GM12878 (cell line): ENCODE results near the gene CARM1. TPM values are rescaled to one million over a fixed set of nuclear protein-coding genes. Genes with fewer than 3 reads are reported as not detected.

Source experiments
- ATF2 ChIP-seq: IDR thresholded peaks from 2 replicates; pipeline ENCODE4 v1.6.1; 2012; ENCODE audit warnings: low read length, inconsistent platforms
- BRCA1 ChIP-seq: IDR thresholded peaks from 2 replicates; pipeline ENCODE4 v1.6.1; 2011; ENCODE audit warnings: low read depth, low read length, improper control_type of control experiment
- CEBPB ChIP-seq, 2 experiments: fragments of 150-350 bp in 1 of 2; IDR thresholded peaks; 2 replicates each; pipeline ENCODE4 v1.6.1; 2012 to 2014; ENCODE audit warnings: low read depth in 2 of 2, low read length in 2 of 2, borderline replicate concordance in 1 of 2, inconsistent platforms in 1 of 2
- CHD2 ChIP-seq: IDR thresholded peaks from 2 replicates; pipeline ENCODE4 v1.6.1; 2011; ENCODE audit warnings: low read depth, low read length, improper control_type of control experiment, borderline replicate concordance
- CHD4 ChIP-seq: fragments of 200-600 bp; sonication (generic); IDR thresholded peaks from 2 replicates; pipeline ENCODE4 v1.6.1; 2016; ENCODE audit warnings: mild to moderate bottlenecking
- EED ChIP-seq: sonication (generic); IDR thresholded peaks from 2 replicates; pipeline ENCODE4 v1.6.1; 2016; ENCODE audit warnings: antibody characterized with exemption, low read depth
- EGR1 ChIP-seq, 2 experiments: IDR thresholded peaks; 1 replicate in 1 of 2; 2 replicates in 1 of 2; pipeline ENCODE4 v1.6.1; 2011 to 2012; ENCODE audit warnings: low read depth in 2 of 2, low read length in 2 of 2, borderline replicate concordance in 1 of 2, mild to moderate bottlenecking in 1 of 2, moderate library complexity in 1 of 2
- ELK1 ChIP-seq: IDR thresholded peaks from 2 replicates; pipeline ENCODE4 v1.6.1; 2012; ENCODE audit warnings: low read depth, low read length, improper control_type of control experiment
- HDAC6 ChIP-seq: fragments of 200-600 bp; sonication (generic); IDR thresholded peaks from one replicate; pipeline ENCODE4 v1.8.0; 2017; ENCODE audit warnings: antibody characterized with exemption; ENCODE audit not compliant: unreplicated experiment
- HDGF ChIP-seq: fragments of 450-650 bp; IDR thresholded peaks from 2 replicates; pipeline ENCODE4 v1.6.1; 2016; ENCODE audit warnings: antibody characterized with exemption
- JUND ChIP-seq: IDR thresholded peaks from 2 replicates; pipeline ENCODE4 v1.6.1; 2012; ENCODE audit warnings: low read depth, mild to moderate bottlenecking, low read length, improper control_type of control experiment, moderate library complexity
- MAX ChIP-seq: IDR thresholded peaks from 2 replicates; pipeline ENCODE4 v1.6.1; 2012; ENCODE audit warnings: low read depth, low read length, improper control_type of control experiment
- MTA3 ChIP-seq: IDR thresholded peaks from 2 replicates; pipeline ENCODE4 v1.6.1; 2012; ENCODE audit warnings: low read length, inconsistent platforms, borderline replicate concordance
- MXI1 ChIP-seq: fragments of 150-350 bp; IDR thresholded peaks from 2 replicates; pipeline ENCODE4 v1.6.1; 2011; ENCODE audit warnings: low read depth, mild to moderate bottlenecking, inconsistent platforms, low read length, improper control_type of control experiment
- MYB ChIP-seq: fragments of 150-350 bp; IDR thresholded peaks from 2 replicates; pipeline ENCODE4 v1.6.1; 2014; ENCODE audit warnings: mild to moderate bottlenecking, low read depth, low read length, borderline replicate concordance
- MYC ChIP-seq: IDR thresholded peaks from 2 replicates; pipeline ENCODE4 v1.6.1; 2011; ENCODE audit warnings: mild to moderate bottlenecking, low read length, moderate library complexity, inconsistent platforms; ENCODE audit not compliant: insufficient read depth, insufficient replicate concordance, insufficient read length, severe bottlenecking
- NFIC ChIP-seq: IDR thresholded peaks from 2 replicates; pipeline ENCODE4 v1.6.1; 2012; ENCODE audit warnings: low read depth, mild to moderate bottlenecking, inconsistent platforms, low read length, moderate library complexity
- PAX5 ChIP-seq: IDR thresholded peaks from 2 replicates; pipeline ENCODE4 v1.6.1; 2011; ENCODE audit warnings: low read depth, low read length, borderline replicate concordance
- PKNOX1 ChIP-seq: fragments of 450-650 bp; IDR thresholded peaks from 2 replicates; pipeline ENCODE4 v1.6.1; 2016; ENCODE audit warnings: mild to moderate bottlenecking
- SUPT20H ChIP-seq: IDR thresholded peaks from 2 replicates; pipeline ENCODE4 v1.6.1; 2011; ENCODE audit warnings: low read depth, mild to moderate bottlenecking, low read length, moderate library complexity, borderline replicate concordance; ENCODE audit not compliant: control insufficient read depth
- USF1 ChIP-seq: IDR thresholded peaks from 2 replicates; pipeline ENCODE4 v1.6.1; 2011; ENCODE audit warnings: borderline replicate concordance, low read depth, mild to moderate bottlenecking, moderate library complexity, mixed read lengths, low read length; ENCODE audit not compliant: insufficient read depth; ENCODE audit errors: extremely low read length
- WRNIP1 ChIP-seq: IDR thresholded peaks from 2 replicates; pipeline ENCODE4 v1.6.1; 2011; ENCODE audit warnings: low read depth, low read length, improper control_type of control experiment, borderline replicate concordance
- polyA plus RNA-seq, 11 experiments: library from polyadenylated mRNA; depleted of rRNA in 4 of 11; unstranded in 6 of 11; stranded (reverse) in 5 of 11; fragments of >200 nt; fragmentation: Nextera tagmentation in 4 of 11; fragmentation: Illumina TruSeq in 1 of 11; extraction: Ambion mirVana in 4 of 11; extraction: Trizol in 1 of 11; gene quantifications; 1 replicate in 1 of 11; 2 replicates in 10 of 11; pipeline versions ENCODE4 v1.2.1 to v1.2.3, GENCODE V29; 2011 to 2016; ENCODE audit warnings: inconsistent platforms in 2 of 11, missing spikeins in 2 of 11, low read depth in 1 of 11
- total RNA-seq, 4 experiments: library from RNA; depleted of rRNA in 3 of 4; stranded (reverse); fragments of >200 nt in 3 of 4; fragmentation: Illumina TruSeq in 1 of 4; extraction: Trizol in 1 of 4; gene quantifications; 2 replicates each; pipeline versions ENCODE4 v1.2.1 to v1.2.3, GENCODE V29; 2013 to 2021

The CARM1 gene
- total and polyA plus RNA-seq, 10 of the 15 experiments (the other 5 are each of a cell fraction or from before 2014, with no cell fraction given) = 0.45 to 116 (median 39.7) TPM

- TF ChIP-seq CHD4 (no peak), CHD2 (0 out of 2 replicates have a peak, but pooled peaks have one; percentile 53), BRCA1 (no peak), MYC (no peak), ATF2 (no peak), CEBPB (IDR thresholded peaks at IDR 0.05; ENCODE audit: borderline replicate concordance in 1 of 2, low read depth in 2 of 2, low read length in 2 of 2) (no peak), ELK1 (no peak), PAX5 (peak; percentile 17; the same call in 1 of the 2 replicates), SUPT20H (no peak), NFIC (no peak), USF1 (no peak), EED (no peak), MXI1 (peak; percentile 91), HDGF (no peak), MAX (peak; percentile 50), MYB (no peak), EGR1 (IDR thresholded peaks at IDR 0.05; ENCODE audit: borderline replicate concordance in 1 of 2, low read depth in 2 of 2, low read length in 2 of 2) (peak in 1 of 2 experiments; percentile 73; a peak in 2 of 3 replicates), MTA3 (no peak), WRNIP1 (no peak), HDAC6 (no peak), JUND (no peak), PKNOX1 (no peak)
Observed at GRCh38 chr19:10960314-10961072, 89.1 kb downstream of the CARM1 start, which contains the start of gene SMARCA4 (continued).
